GM19023 (cell line): ENCODE measurements around the gene NHS.

Experiments used
- ATAC-seq: cut with Tn5 transposase; IDR thresholded peaks from one replicate; pipeline ENCODE4 v1.9.1; 2021; ENCODE audit warnings: mild to moderate bottlenecking, moderate library complexity; ENCODE audit not compliant: unreplicated experiment

Gene NHS

GRCh38 chrX:17403972-17404371 lies 29.0 kb downstream of the NHS start:
- no peak for ATAC-seq

- ATAC-seq, result no peak
Measured at GRCh38 chrX:17405225-17405969, 30.4 kb downstream of the NHS start.

GRCh38 chrX:17409566-17410290 lies 34.7 kb downstream of the NHS start:
- no peak for ATAC-seq

- no peak for ATAC-seq
Measured at GRCh38 chrX:17410651-17411050, 35.7 kb downstream of the NHS start.

- ATAC-seq, result no peak
Measured at GRCh38 chrX:17411205-17411604, 36.2 kb downstream of the NHS start.

GRCh38 chrX:17412692-17413091 lies 37.7 kb downstream of the NHS start:
- ATAC-seq, result no peak

GRCh38 chrX:17413228-17413627 lies 38.2 kb downstream of the NHS start:
- no peak for ATAC-seq

GRCh38 chrX:17414027-17414658 lies 39.1 kb downstream of the NHS start:
- no peak for ATAC-seq

- no peak for ATAC-seq
Measured at GRCh38 chrX:17414839-17415238, 39.8 kb downstream of the NHS start.

GRCh38 chrX:17415242-17415810 lies 40.3 kb downstream of the NHS start:
- ATAC-seq, result no peak

- ATAC-seq, result no peak
Measured at GRCh38 chrX:17417372-17417771, 42.4 kb downstream of the NHS start.

- ATAC-seq, result no peak
Measured at GRCh38 chrX:17425136-17425535, 50.1 kb downstream of the NHS start.

GRCh38 chrX:17425551-17425950 lies 50.6 kb downstream of the NHS start:
- ATAC-seq, result no peak

- no peak for ATAC-seq
Measured at GRCh38 chrX:17431171-17431570, 56.2 kb downstream of the NHS start.

- ATAC-seq, result no peak
Measured at GRCh38 chrX:17432158-17432557, 57.2 kb downstream of the NHS start.

- ATAC-seq, result no peak
Measured at GRCh38 chrX:17433965-17434364, 59.0 kb downstream of the NHS start.

- ATAC-seq, result no peak
Measured at GRCh38 chrX:17435476-17435875, 60.5 kb downstream of the NHS start.

GRCh38 chrX:17438221-17438620 lies 63.2 kb downstream of the NHS start:
- ATAC-seq, result no peak

GRCh38 chrX:17440258-17440657 lies 65.3 kb downstream of the NHS start:
- no peak for ATAC-seq

- no peak for ATAC-seq
Measured at GRCh38 chrX:17440836-17441235, 65.8 kb downstream of the NHS start.

- no peak for ATAC-seq
Measured at GRCh38 chrX:17441965-17442364, 67.0 kb downstream of the NHS start.

- no peak for ATAC-seq
Measured at GRCh38 chrX:17442898-17443297, 67.9 kb downstream of the NHS start.
